LNCaP clone FGC (cell line): Measurements from ENCODE around the gene CRTC3.

ENCODE experiments used
- DNase-seq: peaks from one replicate; pipeline ENCODE4 v3.0.0-alpha.2; 2011; ENCODE audit warnings: low read depth
- H3K4me3 ChIP-seq: 2 replicates; pipeline ENCODE4 v1.5.1; 2011; ENCODE audit warnings: mild to moderate bottlenecking, low read depth, low read length, control low read depth
- CTCF ChIP-seq: IDR thresholded peaks from 2 replicates; pipeline ENCODE4 v1.5.1; 2012; ENCODE audit warnings: mild to moderate bottlenecking; ENCODE audit not compliant: control insufficient read depth, insufficient read depth; ENCODE audit errors: extremely low read depth

The CRTC3 gene

DNA sequence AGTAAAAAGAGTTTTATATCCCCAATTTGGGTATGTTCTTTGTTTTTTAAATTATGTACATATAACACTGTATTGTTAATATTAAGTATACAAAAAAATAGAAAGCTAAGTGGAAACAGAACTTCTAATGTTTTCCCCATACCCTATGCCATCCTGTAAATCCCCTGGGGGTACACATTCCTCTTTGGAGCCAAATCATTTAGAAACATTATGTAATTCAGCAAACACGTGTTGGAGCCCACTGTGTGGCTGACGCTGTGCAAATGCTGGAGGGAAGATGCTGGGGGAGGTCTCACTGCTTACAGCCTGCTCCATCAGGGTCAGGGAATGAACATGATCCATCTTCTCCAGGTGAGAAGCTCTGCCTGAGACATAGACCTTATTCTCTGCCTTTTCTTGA, 52.8 kb downstream of the CRTC3 start:
- DNase-seq = no peak
- no peak for TF ChIP-seq CTCF

GRCh38 chr15:90583471-90584252, 53.9 kb downstream of the CRTC3 start:
- H3K4me3 ChIP-seq = no peak overlapping the region
- TF ChIP-seq CTCF = no peak
- no peak for DNase-seq

More for the DNA sequence above, 52.8 kb downstream of the CRTC3 start:
- no peak overlapping the region for H3K4me3 ChIP-seq

DNA sequence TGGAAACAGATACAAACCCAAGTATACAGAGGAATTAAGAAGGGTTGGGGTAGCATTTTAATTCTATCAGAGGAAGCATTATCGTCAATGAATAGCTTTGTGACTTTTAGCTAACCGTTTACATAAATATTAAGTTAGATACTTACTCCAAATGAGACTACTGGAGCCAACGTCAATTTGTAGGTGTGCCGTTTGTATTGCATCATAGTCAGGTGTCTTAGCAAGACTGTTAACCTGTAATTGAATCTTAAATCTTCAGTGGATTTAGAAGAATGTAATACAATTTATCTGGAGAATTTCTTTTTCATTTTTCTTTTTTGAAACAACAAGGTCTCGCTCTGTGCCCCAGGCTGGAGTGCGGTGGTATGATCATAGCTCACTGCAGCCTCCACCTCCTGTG, 55.1 kb downstream of the CRTC3 start:
- no peak for DNase-seq
- no peak for TF ChIP-seq CTCF
- H3K4me3 ChIP-seq = no peak overlapping the region

GRCh38 chr15:90585863-90586262, 56.1 kb downstream of the CRTC3 start:
- no peak for TF ChIP-seq CTCF

GRCh38 chr15:90586948-90587347, 57.2 kb downstream of the CRTC3 start:
- H3K4me3 ChIP-seq = no peak overlapping the region
- no peak for TF ChIP-seq CTCF
- no peak for DNase-seq

More at GRCh38 chr15:90585863-90586262, 56.1 kb downstream of the CRTC3 start:
- no peak overlapping the region for H3K4me3 ChIP-seq
- DNase-seq = no peak

GRCh38 chr15:90588427-90588826, 58.7 kb downstream of the CRTC3 start:
- no peak for DNase-seq
- TF ChIP-seq CTCF = no peak
- no peak overlapping the region for H3K4me3 ChIP-seq

- no peak for TF ChIP-seq CTCF
- H3K4me3 ChIP-seq = no peak overlapping the region
- DNase-seq = no peak
Measured at GRCh38 chr15:90591524-90591923, 61.8 kb downstream of the CRTC3 start.
